NCI-H1092 (cell line): ENCODE data around the gene KDELR3.
A peak's percentile ranks its signal among the peaks of the same experiment; 100 is the strongest.

Experiments used
- DNase-seq: peaks from one replicate; lab custom pipeline; 2025; lab: John Stamatoyannopoulos, UW

KDELR3 gene

DNA sequence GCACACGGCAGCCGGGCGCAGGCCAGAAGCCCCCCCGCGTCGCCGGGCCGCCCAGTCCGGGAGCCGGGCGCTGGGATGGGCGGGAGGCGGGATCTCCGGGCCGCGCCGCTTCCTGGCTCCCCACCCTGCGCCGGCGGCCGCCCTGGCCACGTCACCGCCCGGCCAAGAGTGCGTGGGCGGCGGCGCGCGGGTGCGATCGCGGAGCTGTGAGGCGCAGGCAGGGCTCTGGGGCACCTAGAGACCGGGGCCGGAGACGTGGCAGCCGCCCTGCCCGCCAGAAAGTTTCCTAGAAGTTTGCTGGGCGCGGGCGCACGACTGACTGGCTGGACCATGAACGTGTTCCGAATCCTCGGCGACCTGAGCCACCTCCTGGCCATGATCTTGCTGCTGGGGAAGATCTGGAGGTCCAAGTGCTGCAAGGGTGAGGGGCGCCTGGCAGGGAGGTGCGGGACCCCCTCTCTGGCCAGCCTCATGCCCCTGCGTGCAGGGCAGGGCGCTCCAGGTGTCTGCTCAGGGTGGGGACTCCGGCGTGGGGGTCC, at the start of gene KDELR3:
Gene KDELR3, plus strand, starts transcription at position 193 of the 539 bp plus-strand sequence. Its CDS starts 138 bp downstream, at position 331.
- no peak for DNase-seq

DNA sequence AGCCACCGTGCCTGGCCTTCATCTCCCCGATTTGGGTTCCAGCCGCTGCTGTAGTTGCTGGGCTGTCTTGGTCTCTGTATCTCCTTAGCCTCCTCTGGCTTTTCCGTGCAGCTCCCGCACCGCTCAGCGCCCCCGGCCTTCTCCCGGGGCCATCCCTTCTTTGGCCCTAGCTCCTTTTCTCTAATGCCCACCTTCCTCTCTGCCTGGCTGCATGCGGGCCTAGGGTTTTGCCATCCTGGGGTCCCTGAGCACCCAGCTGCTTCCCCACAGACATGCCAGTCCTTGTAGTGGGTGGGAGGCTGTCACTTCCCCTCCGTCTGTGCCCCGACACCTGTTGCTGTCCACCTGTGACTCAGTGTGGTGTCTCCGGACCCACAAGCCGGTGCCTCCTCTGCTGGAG, 49.3 kb upstream of the KDELR3 start:
- no peak for DNase-seq

DNA sequence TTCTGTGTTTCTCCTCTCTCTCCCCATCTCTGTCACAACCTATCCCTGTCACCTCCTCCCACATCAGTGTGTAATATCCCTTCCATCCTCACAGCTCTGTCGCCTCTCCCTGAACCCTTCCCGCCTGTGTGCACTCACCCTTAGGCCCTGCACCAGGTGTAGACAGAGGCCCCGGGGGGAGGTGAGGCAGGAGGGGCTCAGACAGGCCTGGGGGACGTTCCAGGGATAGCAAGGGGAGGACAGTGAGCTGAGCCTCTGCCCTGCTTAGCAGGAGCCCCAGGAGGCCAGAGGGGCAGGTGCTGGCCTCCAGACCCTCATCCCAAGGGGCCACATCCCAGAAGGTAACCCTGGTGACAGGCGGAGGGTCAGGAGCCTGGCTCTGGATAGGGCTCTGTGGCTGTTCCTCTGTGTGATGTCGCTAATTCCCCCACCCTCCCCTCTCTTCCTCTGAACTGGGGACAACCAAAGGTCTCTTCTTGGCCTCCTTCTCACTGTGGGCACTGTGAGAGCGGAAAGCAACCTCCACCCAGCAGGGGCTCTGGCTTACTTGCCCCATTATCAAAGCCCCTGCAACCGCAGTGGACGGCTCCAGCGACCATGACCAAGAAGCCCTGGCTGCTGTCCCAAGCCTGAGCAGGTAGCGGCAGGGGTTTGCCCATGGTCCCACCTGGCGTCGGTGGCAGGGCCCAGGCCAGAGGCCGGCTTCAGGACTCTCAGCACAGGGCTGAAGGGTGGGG, 48.6 kb upstream of the KDELR3 start:
- no peak for DNase-seq

DNA sequence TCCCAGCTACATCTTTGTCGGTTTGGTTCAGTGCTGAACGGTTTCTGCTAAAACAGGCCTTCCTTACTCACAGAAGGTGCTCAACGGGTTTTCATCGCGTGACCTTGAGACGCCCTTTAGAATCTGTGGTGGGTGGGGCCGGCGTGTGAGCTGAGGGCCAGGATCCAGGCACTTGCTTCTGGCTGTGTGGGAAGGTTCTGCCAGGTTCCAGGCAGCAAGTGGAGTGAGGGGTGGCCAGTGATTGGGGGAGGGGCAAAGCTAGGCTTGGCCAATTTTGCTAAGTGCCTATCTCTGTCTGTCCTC, 48.1 kb upstream of the KDELR3 start:
- DNase-seq: no peak

DNA sequence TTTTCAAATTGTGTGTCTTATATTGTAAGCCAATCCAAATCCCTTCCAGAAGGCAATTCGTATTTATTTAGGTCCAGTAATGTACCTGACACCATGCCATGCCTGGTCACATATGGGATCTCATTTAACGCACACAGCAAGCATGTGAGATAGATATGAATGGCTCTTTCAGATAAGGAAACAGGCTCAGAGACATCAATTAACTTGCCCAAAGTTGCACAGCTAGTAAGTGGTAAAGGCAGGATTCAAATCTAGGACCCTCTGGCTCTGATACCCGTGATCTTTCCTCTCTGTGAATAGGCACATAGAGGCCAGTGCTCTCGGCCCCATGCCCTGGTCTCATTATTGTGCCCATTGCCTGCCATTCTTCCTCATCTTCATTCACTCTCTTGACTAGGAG, 47.2 kb upstream of the KDELR3 start:
- DNase-seq: no peak

DNA sequence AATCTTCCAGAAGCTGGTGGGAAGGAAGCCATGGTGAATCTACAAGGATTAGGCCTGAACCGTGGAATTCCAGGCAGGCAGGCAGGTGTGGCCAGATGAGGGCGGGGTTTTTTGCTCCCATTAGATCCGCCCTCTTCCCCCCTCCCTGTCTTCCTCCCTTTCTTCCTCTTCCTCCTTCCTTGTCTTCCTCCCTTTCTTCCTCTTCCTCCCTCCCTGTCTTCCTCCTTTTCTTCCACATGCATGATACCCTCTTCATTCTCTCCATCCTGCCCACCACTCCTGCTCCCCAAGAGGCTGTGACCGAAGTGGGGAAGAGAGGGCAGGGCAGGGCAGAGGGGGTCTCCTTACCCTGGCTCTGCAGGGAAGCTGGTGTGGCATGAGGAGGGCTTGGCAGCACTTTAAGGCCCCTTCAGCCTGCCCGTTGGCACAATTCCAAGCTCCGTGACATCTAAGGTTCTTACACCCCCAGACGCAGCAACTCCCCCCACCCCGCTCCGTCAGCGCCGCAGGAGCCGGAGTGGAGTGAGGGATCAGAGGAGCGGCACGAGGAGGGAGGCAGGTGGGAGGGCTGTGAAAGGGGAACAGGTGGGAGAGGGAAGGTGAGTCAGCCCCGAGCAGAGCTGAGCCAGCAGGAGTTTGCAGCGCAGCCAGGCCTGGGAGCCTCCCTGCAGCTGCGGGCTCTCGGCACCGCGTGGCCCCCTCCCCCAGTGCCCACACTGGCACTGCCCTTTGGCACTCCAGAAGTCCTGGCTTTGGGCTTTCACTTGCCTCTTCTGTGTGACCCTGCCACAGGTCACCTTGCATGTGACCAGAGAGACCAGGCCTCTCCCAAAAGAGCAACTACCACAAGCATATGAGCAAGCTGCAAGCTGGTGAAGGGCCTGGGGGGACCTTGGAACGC, 45.0 kb upstream of the KDELR3 start:
- DNase-seq: peak; percentile 35

DNA sequence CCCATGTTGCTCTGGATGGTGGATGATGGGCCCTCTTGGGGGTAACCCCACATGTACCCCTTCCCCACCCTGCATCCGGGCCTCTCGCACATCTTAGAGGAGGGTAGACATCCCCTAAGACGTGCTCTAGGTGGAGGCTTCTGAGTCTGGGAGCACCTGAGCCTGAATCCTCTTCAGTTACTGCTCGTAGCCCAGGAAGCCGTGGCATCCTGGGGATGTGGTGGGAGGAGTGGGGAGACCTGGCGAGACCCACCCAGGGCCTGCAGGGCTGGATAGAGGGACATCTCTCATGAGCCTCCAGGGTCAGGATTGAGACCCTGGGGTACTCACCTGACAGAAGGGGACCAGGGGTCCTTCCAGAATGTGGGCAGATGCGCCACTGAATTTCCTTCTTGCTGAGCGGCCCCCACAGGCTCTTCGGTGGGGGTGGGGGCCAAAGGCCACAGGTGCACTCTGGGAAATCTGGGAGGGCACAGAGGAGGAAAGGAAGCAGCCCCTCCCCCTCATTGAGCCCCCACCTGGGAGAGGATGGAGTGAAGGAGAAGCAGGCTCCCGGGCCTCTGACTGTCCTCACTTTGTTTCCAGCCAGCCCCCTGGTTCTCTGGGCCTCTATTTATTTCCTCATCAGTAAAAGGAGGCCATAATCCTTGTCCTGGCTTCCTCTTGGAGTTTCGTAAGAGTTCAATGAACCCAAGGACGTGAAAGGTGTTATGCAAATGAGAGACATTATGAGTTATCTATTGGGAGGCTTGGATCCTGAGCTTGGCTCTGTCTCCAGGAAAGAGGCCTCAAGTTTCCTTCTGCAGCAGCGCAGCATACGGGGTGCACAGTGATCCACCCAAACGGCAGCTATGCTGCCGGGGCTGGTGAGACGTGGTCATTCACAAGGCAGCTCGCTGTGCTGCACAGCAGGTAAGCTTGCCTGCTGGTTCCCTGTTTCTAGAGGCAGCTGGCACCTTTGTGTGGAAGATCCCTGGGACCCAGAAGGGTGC, 44.1 kb upstream of the KDELR3 start:
- DNase-seq: no peak

DNA sequence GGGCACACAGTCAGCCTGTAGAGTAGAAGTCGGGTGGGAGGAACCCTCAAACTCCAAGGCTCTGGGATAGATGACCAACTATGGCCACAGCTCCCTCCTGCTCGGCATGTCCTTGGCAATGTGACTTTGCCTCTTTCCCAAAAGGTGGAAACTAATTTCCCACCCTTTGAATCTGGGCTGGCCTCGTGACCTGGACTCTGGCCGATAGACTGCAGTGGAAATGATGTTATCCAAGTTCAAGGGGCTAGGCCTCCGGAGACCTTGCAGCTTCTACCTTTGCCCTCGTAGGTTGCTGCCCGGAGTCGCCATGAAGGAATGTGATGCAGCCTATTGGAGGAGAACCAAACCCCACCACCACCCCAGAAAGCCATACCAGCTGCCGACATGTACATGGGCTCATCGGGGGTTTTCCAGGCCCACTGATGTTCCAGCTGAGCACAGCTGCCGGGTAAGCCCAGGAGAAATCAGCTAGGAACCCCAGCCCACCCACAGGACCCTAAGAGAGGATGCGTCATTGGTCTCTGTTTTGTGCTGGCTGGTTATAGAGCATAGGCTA, 43.3 kb upstream of the KDELR3 start:
- DNase-seq: no peak

DNA sequence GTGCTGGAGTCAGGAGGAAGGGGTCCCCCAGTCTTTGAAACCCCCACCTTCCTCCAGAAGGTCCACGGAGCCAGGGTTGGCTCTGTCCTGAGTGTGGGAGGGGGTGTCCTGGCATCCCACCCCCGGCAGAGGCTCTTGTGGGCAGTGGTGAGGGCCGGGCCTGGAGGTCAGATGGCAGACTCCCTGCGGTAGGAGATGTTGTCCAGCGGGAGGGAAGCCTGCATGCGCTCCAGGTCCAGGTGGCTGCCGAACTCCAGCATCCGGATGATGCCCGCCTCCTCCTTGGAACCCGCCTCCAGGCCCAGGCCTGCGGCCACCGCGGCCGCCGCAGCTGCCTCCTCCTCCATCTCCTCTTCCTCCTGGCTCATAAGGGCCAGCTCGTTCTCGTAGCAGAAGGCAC, 41.3 kb upstream of the KDELR3 start:
- no peak for DNase-seq

DNA sequence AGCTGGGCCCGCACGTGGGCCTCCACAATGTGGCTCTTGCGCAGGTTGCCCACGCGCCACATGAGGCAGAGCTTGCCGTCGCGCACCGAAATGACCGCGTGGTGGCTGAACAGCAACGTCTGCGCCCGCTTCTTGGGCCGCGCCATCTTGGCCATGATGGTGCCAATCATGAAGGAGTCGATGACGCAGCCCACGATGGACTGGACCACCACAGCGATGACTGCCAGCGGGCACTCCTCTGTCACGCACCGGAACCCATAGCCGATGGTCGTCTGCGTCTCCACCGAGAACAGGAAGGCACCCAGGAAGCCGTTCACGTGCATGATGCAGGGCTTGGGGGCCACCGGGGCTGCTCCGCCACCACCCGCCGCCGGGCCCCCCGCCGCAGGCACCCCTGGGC, 40.4 kb upstream of the KDELR3 start:
- no peak for DNase-seq

DNA sequence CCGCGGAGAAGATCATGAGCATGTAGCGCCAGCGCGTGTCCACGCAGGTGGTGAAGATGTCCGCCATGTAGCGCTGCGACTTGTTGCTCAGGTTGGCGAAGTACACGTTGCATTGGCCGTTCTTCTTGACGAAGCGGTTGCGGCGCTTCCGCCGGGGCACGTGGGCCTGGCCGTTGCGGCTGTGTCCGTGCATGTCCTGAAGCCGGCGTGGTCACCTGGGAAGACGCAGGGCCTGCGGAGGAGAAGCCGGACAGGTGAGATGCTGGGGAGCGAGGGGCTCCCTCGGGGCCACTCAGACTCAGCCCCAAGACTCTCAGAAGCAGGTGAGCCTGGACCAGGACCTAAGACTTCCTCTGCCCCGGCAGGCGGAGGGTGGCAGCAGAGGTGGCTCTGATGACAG, 40.0 kb upstream of the KDELR3 start:
- no peak for DNase-seq

DNA sequence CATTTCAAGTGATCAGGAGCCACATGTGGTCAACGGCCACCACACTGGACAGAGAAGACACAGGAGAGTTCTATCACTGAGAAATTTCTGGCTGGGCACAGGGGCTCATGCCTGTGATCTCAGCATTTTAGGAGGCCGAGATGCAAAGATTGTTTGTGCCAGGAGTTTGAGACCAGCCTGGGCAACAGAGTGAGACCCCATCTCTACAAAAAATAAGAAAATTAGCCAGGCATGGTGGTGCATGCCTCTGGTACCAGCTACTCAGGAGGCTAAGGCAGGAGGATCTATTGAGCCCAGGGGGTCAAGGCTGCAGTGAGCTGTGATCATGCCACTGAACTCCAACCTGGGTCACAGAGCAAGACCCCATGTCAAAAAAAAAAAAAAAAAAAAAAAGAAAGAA, 39.2 kb upstream of the KDELR3 start:
- no peak for DNase-seq

DNA sequence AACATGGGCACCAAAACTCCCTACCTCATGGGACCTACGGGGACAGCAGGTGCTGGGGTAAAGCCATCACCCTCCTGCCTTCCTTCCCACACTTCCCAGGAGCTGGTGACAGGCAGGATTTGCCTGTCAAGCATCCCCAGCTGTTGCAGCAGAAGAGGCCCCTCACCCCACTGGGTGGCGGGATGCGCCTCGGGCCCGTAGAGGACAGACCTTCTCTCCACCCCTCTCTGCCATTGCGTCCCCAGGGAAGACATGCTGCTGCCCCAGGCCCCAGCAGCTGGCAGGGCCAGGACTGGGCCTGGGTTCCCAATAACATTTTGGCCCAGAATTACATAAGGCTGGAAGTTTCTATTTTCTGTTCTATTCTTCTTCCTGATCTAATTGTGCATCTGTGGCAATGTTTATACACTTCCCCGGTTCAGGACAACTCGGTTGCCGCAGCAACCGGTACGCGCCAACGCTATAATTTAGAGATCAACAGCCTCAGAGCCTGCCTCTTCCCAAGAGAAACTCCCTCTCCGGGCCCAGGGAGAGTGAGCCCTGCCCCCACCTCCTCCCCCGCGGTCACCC, 38.3 kb upstream of the KDELR3 start:
- DNase-seq: no peak

DNA sequence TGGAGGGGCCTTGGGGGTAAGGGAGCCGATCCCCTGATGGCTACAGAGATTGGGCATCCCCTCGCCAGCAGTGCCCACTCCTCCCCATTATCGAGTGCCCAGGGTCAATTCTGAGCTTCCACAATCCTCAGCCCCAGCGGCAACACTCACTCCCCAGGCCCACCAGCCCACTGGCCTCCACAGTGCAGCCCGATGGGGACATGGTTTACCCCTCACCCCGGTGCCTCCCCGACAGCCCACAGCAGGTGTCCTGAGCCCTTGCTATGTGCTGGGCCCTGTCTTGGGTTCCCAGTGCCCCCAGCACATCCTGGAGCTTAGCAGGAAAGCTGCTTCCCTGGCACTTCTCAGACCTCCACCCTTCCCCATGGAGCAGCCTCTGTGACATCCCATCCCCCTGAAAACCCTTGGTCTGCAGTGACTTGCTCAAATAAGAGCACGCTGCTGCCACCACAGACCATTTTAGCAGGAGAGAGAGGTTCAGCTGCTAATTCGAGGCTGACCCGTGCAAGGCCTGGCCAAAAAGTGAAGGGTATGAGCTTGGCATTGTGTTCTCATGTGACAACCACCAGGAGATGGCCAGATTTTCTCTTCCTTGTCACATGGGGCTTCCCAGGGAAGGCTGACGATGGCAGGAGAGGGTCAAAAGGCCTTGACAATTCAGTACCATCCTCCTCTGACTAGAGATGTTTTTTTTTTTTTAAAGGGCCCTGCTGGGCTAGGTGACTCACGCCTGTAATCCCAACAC, 36.5 kb upstream of the KDELR3 start:
- no peak for DNase-seq

DNA sequence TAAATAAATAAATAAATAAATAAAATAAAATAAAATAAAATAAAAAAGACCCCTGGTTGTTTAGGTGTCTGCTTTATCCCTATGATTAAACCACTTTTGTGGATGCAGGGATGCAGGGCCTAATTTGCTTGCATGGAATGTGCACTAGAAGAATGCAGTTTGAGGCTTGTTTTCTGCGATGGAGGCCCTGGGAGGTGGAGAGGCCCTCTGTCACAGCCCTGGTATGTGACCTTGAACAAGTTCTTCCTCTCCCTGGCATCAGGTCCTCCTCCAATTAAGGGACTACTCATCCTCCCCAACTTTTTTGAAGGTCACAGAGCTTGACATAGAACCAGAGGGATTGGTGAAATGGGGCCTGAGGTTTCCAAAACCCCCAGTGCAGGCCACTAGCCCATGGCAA, 35.6 kb upstream of the KDELR3 start:
- DNase-seq: no peak

DNA sequence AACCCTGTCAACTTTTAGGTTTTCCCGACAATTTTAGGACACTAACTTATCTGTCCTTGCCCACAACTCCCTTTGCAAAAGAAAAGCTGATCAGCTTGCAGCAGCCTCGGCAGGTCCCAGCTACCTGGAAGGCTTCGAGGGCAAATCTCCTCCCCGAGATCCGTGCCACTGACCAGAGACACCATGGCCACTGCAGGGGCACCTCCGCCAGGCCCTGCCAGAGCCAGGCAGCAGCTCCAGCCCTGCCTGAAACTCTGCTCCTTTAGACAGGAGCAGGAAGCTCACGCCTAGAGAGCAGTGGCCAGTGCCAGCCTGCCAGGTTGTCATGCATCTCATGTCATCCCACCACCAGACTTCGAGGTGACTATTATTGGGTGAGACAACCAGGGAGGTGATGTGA, 34.0 kb upstream of the KDELR3 start:
- no peak for DNase-seq

DNA sequence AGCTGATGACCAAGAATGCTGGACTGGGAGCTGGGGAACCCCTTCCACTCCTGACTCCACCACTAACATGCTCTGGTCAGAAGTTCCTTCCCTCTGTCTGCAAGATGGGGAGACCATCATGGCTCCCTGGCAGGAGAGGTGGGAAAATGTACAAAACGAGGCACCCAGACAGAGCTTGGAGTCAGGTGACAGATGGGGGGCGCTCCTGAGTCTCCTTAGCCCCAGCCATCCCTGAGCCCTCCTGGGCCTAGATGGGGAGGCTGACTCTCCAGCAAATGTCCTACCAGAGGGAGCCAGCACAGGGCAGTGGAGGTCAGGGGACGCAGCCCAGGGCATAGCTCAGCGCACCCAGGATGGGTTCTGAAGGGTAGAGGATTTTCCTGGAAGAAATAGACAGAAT, 32.9 kb upstream of the KDELR3 start:
- no peak for DNase-seq

DNA sequence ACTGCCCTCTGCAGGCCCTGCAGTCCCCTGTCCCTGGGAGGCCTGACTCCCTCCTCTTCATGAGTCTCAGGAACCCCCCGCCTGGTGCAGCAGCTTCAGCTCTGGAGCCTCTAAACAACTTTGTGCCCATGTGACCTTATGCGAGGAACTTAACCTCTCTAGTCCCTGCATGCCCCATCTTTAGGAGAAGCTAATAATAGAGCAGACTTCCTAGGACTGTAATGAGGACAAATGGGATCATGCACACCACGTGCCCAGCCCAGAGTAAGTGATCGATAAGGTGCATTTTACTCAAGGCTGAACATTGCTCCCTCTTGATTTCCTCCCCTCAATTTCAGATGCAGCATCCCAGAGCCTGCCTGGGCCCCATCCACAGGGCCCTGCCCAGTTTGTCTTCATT, 31.9 kb upstream of the KDELR3 start:
- no peak for DNase-seq

DNA sequence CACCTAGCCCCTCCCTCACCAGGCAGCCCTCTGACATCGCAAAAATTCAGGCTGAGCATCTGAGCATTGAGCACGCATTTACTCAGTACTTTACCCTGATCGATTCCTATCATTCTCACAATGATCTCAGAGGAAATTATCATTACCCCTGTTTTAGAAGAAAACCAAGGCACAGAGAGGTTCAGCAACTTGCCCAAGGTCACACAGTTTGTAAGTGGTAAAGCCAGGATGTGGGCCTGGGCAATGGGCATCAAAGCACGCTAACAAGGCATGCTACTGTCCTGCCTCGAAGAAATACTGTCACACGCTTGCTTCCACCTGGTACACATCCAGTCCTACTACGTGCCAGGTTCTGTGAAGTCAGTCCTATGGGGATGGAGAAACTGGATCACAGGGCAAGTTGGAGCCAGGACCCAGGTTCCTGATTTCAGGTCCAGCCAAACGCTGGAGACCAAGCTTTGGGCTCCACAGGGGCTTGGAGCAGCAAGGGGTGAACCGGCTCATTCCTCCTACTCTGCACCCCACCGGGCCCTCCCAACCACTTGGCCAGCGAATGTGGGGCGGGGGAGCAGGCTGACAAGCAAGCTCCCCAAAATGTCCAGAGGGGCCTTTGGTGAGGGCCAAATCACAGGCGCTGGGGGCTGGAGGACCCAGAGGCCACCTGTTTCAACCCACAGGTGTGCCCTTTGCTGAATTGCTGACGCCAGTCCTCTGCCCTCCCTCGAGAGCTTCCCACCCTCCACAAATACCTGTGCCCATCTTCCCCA, 31.1 kb upstream of the KDELR3 start:
- no peak for DNase-seq

DNA sequence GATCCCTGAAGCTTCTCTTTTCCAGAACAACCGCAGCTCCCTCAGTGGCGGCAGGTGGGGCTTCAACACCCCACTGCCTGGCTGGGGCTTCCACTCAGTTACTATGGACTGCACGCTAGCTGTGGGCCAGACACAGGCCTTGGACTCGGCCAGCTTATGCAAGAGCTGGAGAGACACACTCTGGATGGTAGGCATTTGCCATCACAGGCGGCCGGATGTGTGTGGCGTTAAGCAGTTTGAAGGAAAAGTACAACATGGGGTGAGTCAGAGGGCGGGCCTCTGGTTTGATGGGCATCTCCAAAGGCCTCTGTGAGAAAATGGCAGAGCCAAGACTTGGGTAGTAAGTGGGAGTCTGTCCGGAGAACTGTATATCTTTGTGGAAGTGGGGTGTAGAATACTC, 30.5 kb upstream of the KDELR3 start:
- no peak for DNase-seq
